Nephron progenitor cell (in vitro differentiated cells): ENCODE data around the gene BCL11B.

Source experiments
- DNase-seq: peaks from one replicate; pipeline ENCODE4 v3.0.0; 2021
- H3K27ac Mint-ChIP-seq: 2 replicates; pipeline ENCODE4 v1.8.0; 2021; ENCODE audit warnings: mild to moderate bottlenecking, moderate library complexity, mixed read lengths
- H3K27me3 Mint-ChIP-seq: 2 replicates; pipeline ENCODE4 v1.8.0; 2021; ENCODE audit warnings: mild to moderate bottlenecking, low read depth, mixed read lengths; ENCODE audit not compliant: poor library complexity
- H3K36me3 Mint-ChIP-seq: 2 replicates; pipeline ENCODE4 v1.8.0; 2021; ENCODE audit warnings: low read depth, mixed read lengths
- H3K4me1 Mint-ChIP-seq: 2 replicates; pipeline ENCODE4 v1.8.0; 2021; ENCODE audit warnings: mixed read lengths
- H3K4me3 Mint-ChIP-seq: 2 replicates; pipeline ENCODE4 v1.8.0; 2021; ENCODE audit warnings: mild to moderate bottlenecking, moderate library complexity, mixed read lengths
- H3K9me3 Mint-ChIP-seq: 2 replicates; pipeline ENCODE4 v1.8.0; 2021; ENCODE audit warnings: mild to moderate bottlenecking, moderate library complexity, mixed read lengths
- TF ChIP-seq, protein P1 (sequence below): fragments of 200-600 bp; sonication (generic); IDR thresholded peaks from 2 replicates; pipeline ENCODE4 v1.5.0; 2021; ENCODE audit warnings: antibody characterized with exemption

BCL11B gene

GRCh38 chr14:99272899-99273765 lies 1.1 kb upstream of the BCL11B start:
- H3K9me3 Mint-ChIP-seq = no peaks in the 10 kb centered on the region
- H3K27me3 Mint-ChIP-seq = peaks cover 91% of the 10 kb centered on the region
- H3K36me3 Mint-ChIP-seq = no peaks in the 10 kb centered on the region
- peak; percentile 67 for DNase-seq
- TF ChIP-seq, protein P1, sequence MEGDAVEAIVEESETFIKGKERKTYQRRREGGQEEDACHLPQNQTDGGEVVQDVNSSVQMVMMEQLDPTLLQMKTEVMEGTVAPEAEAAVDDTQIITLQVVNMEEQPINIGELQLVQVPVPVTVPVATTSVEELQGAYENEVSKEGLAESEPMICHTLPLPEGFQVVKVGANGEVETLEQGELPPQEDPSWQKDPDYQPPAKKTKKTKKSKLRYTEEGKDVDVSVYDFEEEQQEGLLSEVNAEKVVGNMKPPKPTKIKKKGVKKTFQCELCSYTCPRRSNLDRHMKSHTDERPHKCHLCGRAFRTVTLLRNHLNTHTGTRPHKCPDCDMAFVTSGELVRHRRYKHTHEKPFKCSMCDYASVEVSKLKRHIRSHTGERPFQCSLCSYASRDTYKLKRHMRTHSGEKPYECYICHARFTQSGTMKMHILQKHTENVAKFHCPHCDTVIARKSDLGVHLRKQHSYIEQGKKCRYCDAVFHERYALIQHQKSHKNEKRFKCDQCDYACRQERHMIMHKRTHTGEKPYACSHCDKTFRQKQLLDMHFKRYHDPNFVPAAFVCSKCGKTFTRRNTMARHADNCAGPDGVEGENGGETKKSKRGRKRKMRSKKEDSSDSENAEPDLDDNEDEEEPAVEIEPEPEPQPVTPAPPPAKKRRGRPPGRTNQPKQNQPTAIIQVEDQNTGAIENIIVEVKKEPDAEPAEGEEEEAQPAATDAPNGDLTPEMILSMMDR = no peak
- no peak overlapping the region for H3K27ac Mint-ChIP-seq
- peak overlapping the region; percentile 89 for H3K4me3 Mint-ChIP-seq
- peaks cover 48% of the 10 kb centered on the region for H3K4me1 Mint-ChIP-seq

DNA sequence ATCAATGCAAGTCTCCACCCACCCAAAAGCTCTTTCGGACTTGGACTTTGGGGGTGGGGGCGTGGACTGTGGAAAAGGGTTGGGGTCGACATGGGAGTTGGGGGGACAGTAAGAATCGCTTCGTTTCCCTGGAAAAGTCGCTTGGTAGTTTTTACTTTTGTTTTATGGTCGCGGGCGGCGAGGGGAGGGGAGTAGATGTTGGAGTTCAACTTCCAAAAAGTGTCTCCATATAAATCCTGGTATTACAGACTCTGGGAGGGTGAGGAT lies 568 bp upstream of the BCL11B start:
- no peak overlapping the region for H3K27ac Mint-ChIP-seq
- H3K36me3 Mint-ChIP-seq = no peaks in the 10 kb centered on the region
- peak overlapping the region; percentile 89 for H3K4me3 Mint-ChIP-seq
- H3K27me3 Mint-ChIP-seq = peaks cover 91% of the 10 kb centered on the region
- no peaks in the 10 kb centered on the region for H3K9me3 Mint-ChIP-seq
- DNase-seq = no peak
- peaks cover 52% of the 10 kb centered on the region for H3K4me1 Mint-ChIP-seq
- TF ChIP-seq, protein P1 = no peak

GRCh38 chr14:99271221-99271941 lies 616 bp downstream of the BCL11B start:
- peaks cover 52% of the 10 kb centered on the region for H3K4me1 Mint-ChIP-seq
- H3K27ac Mint-ChIP-seq = no peak overlapping the region
- H3K4me3 Mint-ChIP-seq = peak overlapping the region; percentile 89
- TF ChIP-seq, protein P1 = no peak
- H3K27me3 Mint-ChIP-seq = peaks cover 91% of the 10 kb centered on the region
- H3K9me3 Mint-ChIP-seq = no peaks in the 10 kb centered on the region
- no peak for DNase-seq
- H3K36me3 Mint-ChIP-seq = no peaks in the 10 kb centered on the region

GRCh38 chr14:99270458-99271220 lies 1.4 kb downstream of the BCL11B start:
- peak; percentile 58 for DNase-seq
- peak overlapping the region; percentile 89 for H3K4me3 Mint-ChIP-seq
- TF ChIP-seq, protein P1 = no peak
- no peak overlapping the region for H3K27ac Mint-ChIP-seq
- peaks cover 60% of the 10 kb centered on the region for H3K4me1 Mint-ChIP-seq
- H3K27me3 Mint-ChIP-seq = peaks cover 86% of the 10 kb centered on the region
- H3K9me3 Mint-ChIP-seq = no peaks in the 10 kb centered on the region
- no peaks in the 10 kb centered on the region for H3K36me3 Mint-ChIP-seq

- Mint-ChIP-seq H3K9me3 (no peaks in the 10 kb centered on the region), H3K27me3 (peaks cover 90% of the 10 kb centered on the region), H3K4me3 (peak overlapping the region; percentile 73), H3K36me3 (no peaks in the 10 kb centered on the region), H3K4me1 (peaks cover 74% of the 10 kb centered on the region), H3K27ac (no peak overlapping the region)
- TF ChIP-seq, protein P1 = no peak
- no peak for DNase-seq
Measured at GRCh38 chr14:99268810-99269707, 2.9 kb downstream of the BCL11B start.
